ENCODE measurements around the gene GRIP1. TPM values are rescaled to one million over a fixed set of nuclear protein-coding genes. Genes with fewer than 3 reads are reported as not detected.

The GRIP1 gene
- total RNA-seq, 1 donor, result 1.7 TPM

DNA sequence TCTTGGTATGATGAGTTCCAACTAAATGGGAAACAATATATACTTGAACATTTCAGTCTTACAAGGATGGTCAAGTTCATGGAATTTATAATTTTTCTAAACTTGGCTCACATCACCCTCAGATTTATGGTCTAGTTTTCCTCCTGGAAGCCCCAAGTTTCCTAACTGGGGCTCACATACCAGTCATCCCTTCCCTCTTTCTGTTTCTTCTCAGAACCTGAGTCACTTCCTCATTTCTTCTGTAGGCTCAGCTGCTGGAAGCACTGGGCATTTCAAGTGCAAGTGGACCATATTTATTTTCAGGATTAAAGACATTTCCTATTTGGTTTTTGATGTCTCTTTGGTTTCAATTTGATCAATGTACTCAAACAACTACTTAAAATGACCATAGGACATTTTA lies 55.4 kb downstream of the GRIP1 start:
- TF ChIP-seq, protein P1, sequence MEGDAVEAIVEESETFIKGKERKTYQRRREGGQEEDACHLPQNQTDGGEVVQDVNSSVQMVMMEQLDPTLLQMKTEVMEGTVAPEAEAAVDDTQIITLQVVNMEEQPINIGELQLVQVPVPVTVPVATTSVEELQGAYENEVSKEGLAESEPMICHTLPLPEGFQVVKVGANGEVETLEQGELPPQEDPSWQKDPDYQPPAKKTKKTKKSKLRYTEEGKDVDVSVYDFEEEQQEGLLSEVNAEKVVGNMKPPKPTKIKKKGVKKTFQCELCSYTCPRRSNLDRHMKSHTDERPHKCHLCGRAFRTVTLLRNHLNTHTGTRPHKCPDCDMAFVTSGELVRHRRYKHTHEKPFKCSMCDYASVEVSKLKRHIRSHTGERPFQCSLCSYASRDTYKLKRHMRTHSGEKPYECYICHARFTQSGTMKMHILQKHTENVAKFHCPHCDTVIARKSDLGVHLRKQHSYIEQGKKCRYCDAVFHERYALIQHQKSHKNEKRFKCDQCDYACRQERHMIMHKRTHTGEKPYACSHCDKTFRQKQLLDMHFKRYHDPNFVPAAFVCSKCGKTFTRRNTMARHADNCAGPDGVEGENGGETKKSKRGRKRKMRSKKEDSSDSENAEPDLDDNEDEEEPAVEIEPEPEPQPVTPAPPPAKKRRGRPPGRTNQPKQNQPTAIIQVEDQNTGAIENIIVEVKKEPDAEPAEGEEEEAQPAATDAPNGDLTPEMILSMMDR (IDR thresholded peaks at IDR 0.05; ENCODE audit: insufficient read depth, low read depth, low read length), result no peak
- no peak for DNase-seq (ENCODE audit: low read depth)
- no peak overlapping the region for H3K4me3 ChIP-seq (ENCODE audit: low read depth, low read length)

DNA sequence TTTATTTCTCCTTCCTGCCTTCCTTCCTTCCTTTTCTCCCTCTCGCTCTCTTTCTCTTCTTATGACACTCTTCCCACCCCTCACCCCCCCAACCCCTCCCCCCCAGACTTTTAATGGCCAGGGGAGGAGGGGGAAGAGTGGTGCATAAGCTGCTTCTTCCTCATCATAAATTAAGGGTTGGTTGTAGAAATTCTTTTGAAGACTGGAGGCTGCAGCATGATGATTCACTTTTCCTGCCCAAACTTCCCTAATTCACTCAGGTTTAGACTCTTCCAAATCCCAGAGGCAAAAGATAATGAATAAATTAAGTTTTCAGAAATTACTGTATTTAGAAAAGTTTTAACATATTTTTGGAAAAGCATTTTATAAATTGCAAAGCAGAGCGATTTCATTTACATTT lies 58.2 kb downstream of the GRIP1 start:
- TF ChIP-seq, protein P1 (IDR thresholded peaks at IDR 0.05; ENCODE audit: insufficient read depth, low read depth, low read length), result no peak
- H3K4me3 ChIP-seq (ENCODE audit: low read depth, low read length), result no peak overlapping the region
- DNase-seq (ENCODE audit: low read depth), result no peak

GRCh38 chr12:66620026-66620425 lies 58.9 kb downstream of the GRIP1 start:
- no peak overlapping the region for H3K4me3 ChIP-seq (ENCODE audit: low read depth, low read length)
- TF ChIP-seq, protein P1 (IDR thresholded peaks at IDR 0.05; ENCODE audit: insufficient read depth, low read depth, low read length), result no peak
- no peak for DNase-seq (ENCODE audit: low read depth)

- DNase-seq (ENCODE audit: low read depth), result no peak
- no peak overlapping the region for H3K4me3 ChIP-seq (ENCODE audit: low read depth, low read length)
- TF ChIP-seq, protein P1 (IDR thresholded peaks at IDR 0.05; ENCODE audit: insufficient read depth, low read depth, low read length), result no peak
Measured at GRCh38 chr12:66617991-66618390, 60.9 kb downstream of the GRIP1 start.

- no peak for DNase-seq (ENCODE audit: low read depth)
- no peak overlapping the region for H3K4me3 ChIP-seq (ENCODE audit: low read depth, low read length)
- TF ChIP-seq, protein P1 (IDR thresholded peaks at IDR 0.05; ENCODE audit: insufficient read depth, low read depth, low read length), result no peak
Measured at GRCh38 chr12:66612090-66612775, 66.6 kb downstream of the GRIP1 start.

DNA sequence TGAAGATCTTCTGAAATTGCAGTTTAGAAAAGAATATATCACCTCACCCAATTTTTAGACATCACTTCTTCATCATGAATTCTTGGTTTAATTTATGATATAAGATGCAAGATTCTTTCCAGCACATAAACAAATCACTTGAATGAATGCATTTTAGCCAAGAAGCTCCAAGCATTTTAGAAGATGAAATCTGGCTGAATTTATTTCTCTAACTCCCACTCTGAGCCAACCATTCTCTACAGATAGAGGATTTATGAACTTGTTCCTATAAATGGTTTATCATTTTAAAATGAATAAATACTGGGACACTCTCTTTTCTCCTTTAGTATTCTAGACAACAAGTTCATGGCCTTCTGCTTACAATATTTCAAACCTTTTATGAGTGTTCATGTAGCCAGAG lies 71.7 kb downstream of the GRIP1 start:
- TF ChIP-seq, protein P1 (IDR thresholded peaks at IDR 0.05; ENCODE audit: insufficient read depth, low read depth, low read length), result no peak
- DNase-seq (ENCODE audit: low read depth), result no peak
- no peak overlapping the region for H3K4me3 ChIP-seq (ENCODE audit: low read depth, low read length)

GRCh38 chr12:66605293-66605692 lies 73.6 kb downstream of the GRIP1 start:
- TF ChIP-seq, protein P1 (IDR thresholded peaks at IDR 0.05; ENCODE audit: insufficient read depth, low read depth, low read length), result no peak
- no peak for DNase-seq (ENCODE audit: low read depth)
- no peak overlapping the region for H3K4me3 ChIP-seq (ENCODE audit: low read depth, low read length)

Data from fibroblast of villous mesenchyme (primary cell).